A673 (cell line): ENCODE data around the gene MRTFA.

Experiments
- EZH2 ChIP-seq: fragments of 200-600 bp; sonication (generic); IDR thresholded peaks from 2 replicates; pipeline ENCODE4 v1.6.1; 2017; ENCODE audit warnings: borderline replicate concordance, low read depth, mild to moderate bottlenecking, mixed read lengths, antibody characterized with exemption, low read length; ENCODE audit not compliant: poor library complexity, severe bottlenecking
- TF ChIP-seq, protein P1 (sequence below): fragments of 300-800, 200-600 bp; sonication (generic); conservative IDR thresholded peaks from 2 replicates; pipeline ENCODE4 v1.5.1; 2017; ENCODE audit warnings: low read depth, mild to moderate bottlenecking, antibody characterized with exemption, low read length, moderate library complexity, mixed read lengths

DNA sequence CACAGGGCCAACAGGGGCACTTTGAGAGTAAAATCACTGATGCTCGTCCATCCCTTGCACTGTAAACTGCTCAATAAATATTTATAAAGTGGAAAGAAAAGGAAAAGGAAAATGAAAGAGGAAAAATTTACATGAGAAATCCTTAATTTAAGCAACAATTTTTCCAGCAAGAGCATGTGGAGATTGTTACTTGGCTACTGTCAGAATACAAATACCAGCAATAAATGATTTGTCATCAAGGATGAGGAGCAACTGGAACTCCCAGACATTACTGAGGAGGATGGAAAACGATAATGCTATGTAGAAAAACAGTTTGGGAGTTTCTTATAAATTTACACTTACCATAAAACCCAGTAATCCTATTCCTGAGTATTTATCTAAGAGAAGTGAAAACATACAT, 143.1 kb downstream of the MRTFA start:
- TF ChIP-seq, protein P1, sequence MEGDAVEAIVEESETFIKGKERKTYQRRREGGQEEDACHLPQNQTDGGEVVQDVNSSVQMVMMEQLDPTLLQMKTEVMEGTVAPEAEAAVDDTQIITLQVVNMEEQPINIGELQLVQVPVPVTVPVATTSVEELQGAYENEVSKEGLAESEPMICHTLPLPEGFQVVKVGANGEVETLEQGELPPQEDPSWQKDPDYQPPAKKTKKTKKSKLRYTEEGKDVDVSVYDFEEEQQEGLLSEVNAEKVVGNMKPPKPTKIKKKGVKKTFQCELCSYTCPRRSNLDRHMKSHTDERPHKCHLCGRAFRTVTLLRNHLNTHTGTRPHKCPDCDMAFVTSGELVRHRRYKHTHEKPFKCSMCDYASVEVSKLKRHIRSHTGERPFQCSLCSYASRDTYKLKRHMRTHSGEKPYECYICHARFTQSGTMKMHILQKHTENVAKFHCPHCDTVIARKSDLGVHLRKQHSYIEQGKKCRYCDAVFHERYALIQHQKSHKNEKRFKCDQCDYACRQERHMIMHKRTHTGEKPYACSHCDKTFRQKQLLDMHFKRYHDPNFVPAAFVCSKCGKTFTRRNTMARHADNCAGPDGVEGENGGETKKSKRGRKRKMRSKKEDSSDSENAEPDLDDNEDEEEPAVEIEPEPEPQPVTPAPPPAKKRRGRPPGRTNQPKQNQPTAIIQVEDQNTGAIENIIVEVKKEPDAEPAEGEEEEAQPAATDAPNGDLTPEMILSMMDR = no peak
- TF ChIP-seq EZH2 = no peak
